Measurements from ENCODE around the gene ABCA10. TPM values are rescaled to one million over a fixed set of nuclear protein-coding genes. Genes with fewer than 3 reads are reported as not detected.

Gene ABCA10
- total RNA-seq, 2 donors from 2014 or later = not detected

GRCh38 chr17:69236464-69236863, 7.8 kb upstream of the ABCA10 start:
- H3K9ac ChIP-seq (ENCODE audit: extremely low read depth, low read length, poor library complexity, severe bottlenecking) = no peak overlapping the region
- H3K4me3 ChIP-seq (ENCODE audit: low read length) = no peak overlapping the region
- no peaks in the 10 kb centered on the region for H3K36me3 ChIP-seq (ENCODE audit: control insufficient read depth, insufficient read depth, low read length)
- TF ChIP-seq, protein P1, sequence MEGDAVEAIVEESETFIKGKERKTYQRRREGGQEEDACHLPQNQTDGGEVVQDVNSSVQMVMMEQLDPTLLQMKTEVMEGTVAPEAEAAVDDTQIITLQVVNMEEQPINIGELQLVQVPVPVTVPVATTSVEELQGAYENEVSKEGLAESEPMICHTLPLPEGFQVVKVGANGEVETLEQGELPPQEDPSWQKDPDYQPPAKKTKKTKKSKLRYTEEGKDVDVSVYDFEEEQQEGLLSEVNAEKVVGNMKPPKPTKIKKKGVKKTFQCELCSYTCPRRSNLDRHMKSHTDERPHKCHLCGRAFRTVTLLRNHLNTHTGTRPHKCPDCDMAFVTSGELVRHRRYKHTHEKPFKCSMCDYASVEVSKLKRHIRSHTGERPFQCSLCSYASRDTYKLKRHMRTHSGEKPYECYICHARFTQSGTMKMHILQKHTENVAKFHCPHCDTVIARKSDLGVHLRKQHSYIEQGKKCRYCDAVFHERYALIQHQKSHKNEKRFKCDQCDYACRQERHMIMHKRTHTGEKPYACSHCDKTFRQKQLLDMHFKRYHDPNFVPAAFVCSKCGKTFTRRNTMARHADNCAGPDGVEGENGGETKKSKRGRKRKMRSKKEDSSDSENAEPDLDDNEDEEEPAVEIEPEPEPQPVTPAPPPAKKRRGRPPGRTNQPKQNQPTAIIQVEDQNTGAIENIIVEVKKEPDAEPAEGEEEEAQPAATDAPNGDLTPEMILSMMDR (conservative IDR thresholded peaks at IDR 0.05) = no peak
- no peak overlapping the region for H3K4me3 Mint-ChIP-seq
- H3K9me3 Mint-ChIP-seq = peaks cover 7% of the 10 kb centered on the region
- no peaks in the 10 kb centered on the region for H3K27me3 ChIP-seq (ENCODE audit: control insufficient read depth, insufficient read depth, low read length, poor library complexity, severe bottlenecking)
- no peaks in the 10 kb centered on the region for H3K27me3 Mint-ChIP-seq (ENCODE audit: insufficient read depth)
- peaks cover 19% of the 10 kb centered on the region for H3K4me1 Mint-ChIP-seq
- H3K9me3 ChIP-seq (ENCODE audit: control insufficient read depth, low read length) = peaks cover 9% of the 10 kb centered on the region
- 100% methylated on average over 1 of the region's 2 CpGs; no CpG with 5 or more reads in 1 of the 2 experiments for WGBS, 2 experiments (ENCODE audit: insufficient coverage in 1 of 2, insufficient read length in 1 of 2)
- no peaks in the 10 kb centered on the region for H3K36me3 Mint-ChIP-seq (ENCODE audit: low read depth)
- DNase-seq = no peak
- peaks cover 18% of the 10 kb centered on the region for H3K4me1 ChIP-seq (ENCODE audit: control insufficient read depth, insufficient read depth, low read length)
- no peak overlapping the region for H3K27ac ChIP-seq (ENCODE audit: low read depth, low read length)
- no peak overlapping the region for H3K27ac Mint-ChIP-seq

- Mint-ChIP-seq H3K36me3 (ENCODE audit: low read depth) (no peaks in the 10 kb centered on the region), H3K9me3 (peaks cover 12% of the 10 kb centered on the region), H3K4me3 (no peak overlapping the region), H3K27ac (no peak overlapping the region), H3K27me3 (ENCODE audit: insufficient read depth) (no peaks in the 10 kb centered on the region), H3K4me1 (peaks cover 19% of the 10 kb centered on the region)
- Histone ChIP-seq H3K4me3 (ENCODE audit: low read length) (no peak overlapping the region), H3K27me3 (ENCODE audit: control insufficient read depth, insufficient read depth, low read length, poor library complexity, severe bottlenecking) (no peaks in the 10 kb centered on the region), H3K9ac (ENCODE audit: extremely low read depth, low read length, poor library complexity, severe bottlenecking) (no peak overlapping the region), H3K4me1 (ENCODE audit: control insufficient read depth, insufficient read depth, low read length) (peaks cover 18% of the 10 kb centered on the region), H3K27ac (ENCODE audit: low read depth, low read length) (no peak overlapping the region), H3K9me3 (ENCODE audit: control insufficient read depth, low read length) (peaks cover 9% of the 10 kb centered on the region), H3K36me3 (ENCODE audit: control insufficient read depth, insufficient read depth, low read length) (no peaks in the 10 kb centered on the region)
- DNase-seq = peak; percentile 98
- TF ChIP-seq, protein P1 (conservative IDR thresholded peaks at IDR 0.05) = peak; percentile 87
- 3 to 9% methylated on average over 1 of the region's 1 CpG for WGBS, 2 experiments (ENCODE audit: insufficient coverage in 1 of 2, insufficient read length in 1 of 2)
Observed at GRCh38 chr17:69235338-69236058, 6.9 kb upstream of the ABCA10 start.

DNA sequence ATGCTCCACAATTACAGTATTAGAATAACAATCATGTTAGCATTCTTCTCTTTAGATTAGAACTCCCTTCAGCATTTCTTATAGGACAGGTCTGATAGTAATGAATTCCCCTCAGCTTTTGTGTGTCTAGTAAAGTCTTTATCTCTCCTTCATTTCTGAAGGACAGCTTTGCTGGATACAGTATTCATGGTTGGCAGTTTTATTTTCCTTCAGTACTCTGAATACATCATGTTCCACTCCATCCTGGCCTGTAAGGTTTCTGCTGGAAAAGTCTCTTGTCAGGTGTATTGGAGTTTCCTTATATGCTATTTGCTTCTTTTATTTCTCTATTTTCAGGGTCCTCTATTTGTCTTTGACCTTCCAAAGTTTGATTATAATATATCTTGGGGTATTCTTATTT, 4.0 kb upstream of the ABCA10 start:
- Mint-ChIP-seq H3K4me3 (no peak overlapping the region), H3K27me3 (ENCODE audit: insufficient read depth) (no peaks in the 10 kb centered on the region), H3K36me3 (ENCODE audit: low read depth) (no peaks in the 10 kb centered on the region), H3K9me3 (peaks cover 12% of the 10 kb centered on the region), H3K27ac (no peak overlapping the region), H3K4me1 (peaks cover 3% of the 10 kb centered on the region)
- H3K27me3 ChIP-seq (ENCODE audit: control insufficient read depth, insufficient read depth, low read length, poor library complexity, severe bottlenecking) = no peaks in the 10 kb centered on the region
- no peak overlapping the region for H3K4me3 ChIP-seq (ENCODE audit: low read length)
- no peak overlapping the region for H3K27ac ChIP-seq (ENCODE audit: low read depth, low read length)
- H3K9ac ChIP-seq (ENCODE audit: extremely low read depth, low read length, poor library complexity, severe bottlenecking) = no peak overlapping the region
- H3K4me1 ChIP-seq (ENCODE audit: control insufficient read depth, insufficient read depth, low read length) = peaks cover 5% of the 10 kb centered on the region
- no peaks in the 10 kb centered on the region for H3K36me3 ChIP-seq (ENCODE audit: control insufficient read depth, insufficient read depth, low read length)
- TF ChIP-seq, protein P1 (conservative IDR thresholded peaks at IDR 0.05) = no peak
- H3K9me3 ChIP-seq (ENCODE audit: control insufficient read depth, low read length) = peaks cover 9% of the 10 kb centered on the region
- DNase-seq = no peak

Measured in endodermal cell (in vitro differentiated cells).